ENCODE data around the gene GEMIN5.

DNA sequence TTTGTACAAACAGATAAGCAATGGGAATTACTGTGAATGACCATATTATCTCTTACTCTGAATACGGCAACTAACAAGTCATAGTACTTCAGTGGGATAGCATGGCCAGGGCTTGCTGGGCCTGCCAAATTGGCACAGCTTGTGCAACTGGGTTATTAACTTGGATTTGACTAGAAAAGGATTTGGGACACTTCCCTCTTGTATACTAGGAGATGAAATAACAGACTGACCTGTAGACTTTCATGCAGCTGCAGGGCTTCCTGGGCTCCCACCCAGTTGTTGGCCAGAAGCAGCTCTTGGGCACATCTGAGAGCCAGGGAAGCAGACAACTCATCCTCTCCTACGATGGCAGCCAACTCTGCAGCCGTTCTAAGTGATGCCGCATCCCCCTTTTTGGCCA is 39.8 kb downstream of the GEMIN5 start:
- TF ChIP-seq, protein P1, sequence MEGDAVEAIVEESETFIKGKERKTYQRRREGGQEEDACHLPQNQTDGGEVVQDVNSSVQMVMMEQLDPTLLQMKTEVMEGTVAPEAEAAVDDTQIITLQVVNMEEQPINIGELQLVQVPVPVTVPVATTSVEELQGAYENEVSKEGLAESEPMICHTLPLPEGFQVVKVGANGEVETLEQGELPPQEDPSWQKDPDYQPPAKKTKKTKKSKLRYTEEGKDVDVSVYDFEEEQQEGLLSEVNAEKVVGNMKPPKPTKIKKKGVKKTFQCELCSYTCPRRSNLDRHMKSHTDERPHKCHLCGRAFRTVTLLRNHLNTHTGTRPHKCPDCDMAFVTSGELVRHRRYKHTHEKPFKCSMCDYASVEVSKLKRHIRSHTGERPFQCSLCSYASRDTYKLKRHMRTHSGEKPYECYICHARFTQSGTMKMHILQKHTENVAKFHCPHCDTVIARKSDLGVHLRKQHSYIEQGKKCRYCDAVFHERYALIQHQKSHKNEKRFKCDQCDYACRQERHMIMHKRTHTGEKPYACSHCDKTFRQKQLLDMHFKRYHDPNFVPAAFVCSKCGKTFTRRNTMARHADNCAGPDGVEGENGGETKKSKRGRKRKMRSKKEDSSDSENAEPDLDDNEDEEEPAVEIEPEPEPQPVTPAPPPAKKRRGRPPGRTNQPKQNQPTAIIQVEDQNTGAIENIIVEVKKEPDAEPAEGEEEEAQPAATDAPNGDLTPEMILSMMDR (IDR thresholded peaks at IDR 0.05), result no peak
- TF ChIP-seq POLR2A (IDR thresholded peaks at IDR 0.05; ENCODE audit: low read length) (no peak), HMGXB4 (CRISPR knock-in tag; IDR thresholded peaks at IDR 0.05; ENCODE audit: borderline replicate concordance) (no peak), SMC3 (IDR thresholded peaks at IDR 0.05) (no peak), BHLHE40 (IDR thresholded peaks at IDR 0.05; ENCODE audit: low read depth, low read length) (no peak), CHD2 (IDR thresholded peaks at IDR 0.05; ENCODE audit: low read length, partially characterized antibody) (no peak), ZFP36 (IDR thresholded peaks at IDR 0.05; ENCODE audit: borderline replicate concordance, partially characterized antibody) (no peak)
